GM12872 (cell line): ENCODE measurements around the gene PDE5A.

Experiments
- CTCF ChIP-seq: IDR thresholded peaks from 3 replicates; pipeline ENCODE4 v1.5.1; 2011; ENCODE audit warnings: low read depth, mild to moderate bottlenecking, low read length, moderate library complexity; ENCODE audit not compliant: insufficient read depth

PDE5A gene

DNA sequence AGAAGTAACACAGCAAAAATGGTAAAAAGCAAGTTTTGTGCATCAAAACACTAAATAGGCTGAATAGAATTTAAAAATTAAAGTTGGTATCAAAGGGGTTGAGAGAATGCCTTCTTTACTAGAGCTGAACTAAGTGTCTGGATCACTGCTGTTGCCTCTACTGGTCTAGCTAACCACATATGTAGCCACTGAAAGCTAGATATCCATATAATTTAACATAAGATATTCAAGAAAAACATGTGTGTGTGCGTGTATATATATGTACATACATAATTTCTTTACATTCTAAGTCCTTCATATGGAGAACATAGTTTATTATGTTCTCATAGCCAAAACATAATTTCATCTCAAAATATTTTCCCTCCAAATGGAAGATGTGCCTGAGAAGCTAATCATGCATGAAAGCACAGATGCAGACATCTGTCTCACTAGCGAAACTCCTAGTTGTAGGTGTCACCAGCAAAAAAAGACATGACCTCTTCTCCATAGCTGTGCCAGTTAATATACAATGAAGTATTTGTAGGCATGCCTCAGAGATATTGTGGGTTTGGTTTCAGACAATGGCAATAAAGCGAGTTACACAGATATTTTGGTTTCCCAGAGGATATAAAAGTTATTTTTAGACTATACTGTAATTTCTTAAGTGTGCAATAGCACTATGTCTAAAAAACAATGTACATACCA lies 47.3 kb downstream of the PDE5A start:
- no peak for TF ChIP-seq CTCF

- no peak for TF ChIP-seq CTCF
These were observed 48.3 kb downstream of the PDE5A start for GRCh38 chr4:119580293-119580692.

DNA sequence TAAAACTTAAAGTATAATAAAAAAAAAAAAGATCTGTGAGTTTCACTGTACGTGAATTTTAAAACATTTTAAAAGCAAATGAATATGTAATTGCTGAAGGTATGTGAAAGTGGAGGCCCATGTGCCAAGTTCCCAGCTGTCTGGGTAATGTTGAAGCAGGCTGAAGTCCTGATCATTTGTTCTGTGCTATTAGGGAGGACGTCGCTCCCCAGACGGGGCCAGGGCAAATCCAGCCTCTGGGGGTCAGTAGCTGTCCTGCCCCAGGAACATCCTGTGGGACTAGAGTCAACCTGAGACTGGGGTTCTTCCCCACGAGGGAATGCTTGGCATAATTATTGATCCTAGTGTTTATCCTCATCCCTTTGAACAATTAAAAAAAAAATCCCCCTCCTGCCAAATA lies 48.8 kb downstream of the PDE5A start:
- TF ChIP-seq CTCF, result no peak

GRCh38 chr4:119570401-119570800 lies 58.2 kb downstream of the PDE5A start:
- no peak for TF ChIP-seq CTCF

DNA sequence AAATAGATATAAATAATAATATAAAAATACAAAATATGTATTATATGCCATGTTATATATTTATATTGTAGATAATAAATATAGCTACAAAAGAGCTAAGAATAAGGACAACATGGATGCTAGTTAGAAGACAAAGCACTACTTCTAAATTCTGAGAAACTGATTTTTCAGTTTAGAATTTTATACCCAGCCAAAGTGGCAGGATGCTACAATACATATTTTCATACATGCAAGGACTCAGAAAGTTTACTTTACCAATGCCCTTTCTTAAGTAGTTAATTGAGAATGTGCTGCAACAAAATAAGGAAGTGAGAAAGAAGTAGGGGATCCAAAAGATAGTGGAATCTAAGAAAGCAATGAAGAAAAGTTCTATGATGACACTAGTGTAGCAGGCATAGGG lies 64.5 kb downstream of the PDE5A start:
- TF ChIP-seq CTCF, result no peak

- TF ChIP-seq CTCF, result peak; percentile 17; the same call in 1 of the 3 replicates
These were observed 69.5 kb downstream of the PDE5A start for GRCh38 chr4:119559044-119559647.

DNA sequence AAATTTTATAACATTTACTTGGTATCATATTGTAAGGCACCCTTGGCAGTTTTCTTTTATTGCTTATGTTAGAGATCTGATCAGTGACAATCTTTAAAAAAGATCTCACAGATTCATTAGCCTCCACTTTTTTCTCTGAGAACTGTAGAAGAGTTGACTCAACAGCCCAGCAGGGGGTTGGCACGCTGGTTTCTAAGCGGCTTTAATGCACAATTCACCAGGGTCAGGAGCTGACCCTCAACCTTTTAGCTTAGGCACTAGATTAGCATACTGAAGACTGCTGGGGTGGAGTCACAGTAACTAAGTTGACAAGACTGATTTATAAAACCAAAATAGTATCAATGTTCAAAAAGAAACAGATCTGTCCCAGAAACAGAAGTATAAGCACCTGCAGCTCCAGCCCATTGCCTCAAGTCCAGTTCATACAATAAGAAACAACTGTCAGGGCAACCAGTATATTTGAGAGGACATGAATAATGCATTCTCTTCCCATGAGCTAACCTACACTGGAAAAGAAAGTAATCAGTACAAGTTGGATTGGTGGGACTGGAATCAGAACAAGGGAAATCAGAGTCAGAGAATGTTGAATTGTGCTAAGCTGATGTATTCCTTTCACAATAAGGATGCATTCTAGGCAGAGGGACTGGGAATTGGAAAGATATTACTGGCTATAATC lies 77.6 kb downstream of the PDE5A start:
- no peak for TF ChIP-seq CTCF
